GM18498 (cell line): ENCODE results near the gene HDC.

Source experiments
- ATAC-seq: cut with Tn5 transposase; IDR thresholded peaks from one replicate; pipeline ENCODE4 v1.9.1; 2021; ENCODE audit warnings: mild to moderate bottlenecking, moderate library complexity; ENCODE audit not compliant: unreplicated experiment

Gene HDC

GRCh38 chr15:50228866-50229265, 36.7 kb downstream of the HDC start:
- no peak for ATAC-seq

DNA sequence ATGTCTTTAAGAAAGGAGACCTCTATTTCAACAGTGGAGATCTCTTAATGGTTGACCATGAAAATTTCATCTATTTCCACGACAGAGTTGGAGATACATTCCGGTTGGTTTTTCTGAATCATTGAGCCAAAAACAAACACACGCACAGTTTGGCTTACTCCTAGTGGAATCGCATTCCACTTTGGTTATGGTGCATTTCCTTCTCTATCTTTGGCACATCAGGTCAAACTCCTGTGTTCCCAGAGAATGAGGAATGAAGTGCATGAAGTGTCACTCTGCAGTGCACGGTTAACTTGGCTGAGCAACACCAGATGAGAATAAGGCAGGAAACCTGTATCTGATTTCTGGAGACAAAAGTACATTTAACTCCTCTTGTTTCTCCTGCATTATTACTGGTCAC, 38.5 kb downstream of the HDC start:
- ATAC-seq, result no peak

DNA sequence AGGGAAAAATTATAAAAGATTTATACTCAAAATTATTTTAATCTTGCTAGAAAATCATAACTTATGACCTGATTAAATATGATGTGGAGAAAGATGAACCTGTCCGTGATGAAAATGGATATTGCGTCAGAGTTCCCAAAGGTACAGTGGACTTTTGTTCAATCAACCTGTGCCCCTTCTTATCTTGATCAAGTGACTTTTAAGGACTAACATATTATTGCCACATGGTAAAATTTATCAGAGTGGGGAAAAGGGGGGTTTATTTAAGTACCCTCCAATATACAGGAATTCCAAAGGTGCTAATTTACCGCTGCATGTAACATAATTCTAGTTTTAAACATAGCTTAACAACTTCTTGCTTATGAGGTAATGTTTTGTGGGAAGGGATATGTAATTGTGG, 39.6 kb downstream of the HDC start:
- no peak for ATAC-seq

- no peak for ATAC-seq
Measured at GRCh38 chr15:50225057-50225456, 40.5 kb downstream of the HDC start.

- no peak for ATAC-seq
Measured at GRCh38 chr15:50224606-50225005, 40.9 kb downstream of the HDC start.

GRCh38 chr15:50222181-50222580, 43.3 kb downstream of the HDC start:
- ATAC-seq, result no peak

DNA sequence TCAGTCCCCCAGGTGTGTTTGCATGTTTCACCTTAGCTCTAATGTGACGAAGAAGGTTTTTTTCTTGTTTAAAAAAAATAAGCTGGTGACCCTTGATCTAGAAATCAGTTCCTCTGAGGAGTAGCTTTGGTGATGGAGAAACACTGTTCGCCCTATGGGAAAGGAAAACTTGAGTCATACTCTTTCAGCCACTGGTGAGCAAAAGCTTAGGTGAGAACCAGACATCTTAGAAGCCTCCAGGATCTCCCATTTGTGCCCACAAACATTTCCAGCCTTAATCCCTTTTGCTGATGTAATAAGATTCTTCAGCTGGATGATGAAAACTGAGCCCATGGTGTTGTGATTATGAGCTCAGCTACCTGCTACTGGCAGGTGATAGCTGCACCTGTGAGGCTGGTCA, 45.7 kb downstream of the HDC start:
- ATAC-seq, result no peak

DNA sequence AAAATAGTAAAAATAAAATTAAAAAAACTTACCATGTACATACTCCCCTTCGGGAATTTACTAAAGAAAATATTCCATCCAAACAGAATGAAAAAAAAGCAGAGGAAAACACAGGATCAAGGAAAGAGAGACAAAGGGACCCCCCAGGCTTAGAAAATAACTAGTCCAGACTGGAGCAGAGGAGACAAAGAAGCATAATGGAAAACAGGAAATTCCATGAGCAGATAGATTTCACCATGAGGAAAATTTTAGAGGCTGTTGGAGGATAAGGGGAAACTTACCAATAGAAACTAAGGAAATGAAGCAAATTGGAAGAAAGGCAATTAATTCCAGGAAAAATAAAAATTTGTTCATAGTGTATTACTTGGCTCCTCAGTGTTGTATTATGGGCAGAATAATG, 46.8 kb downstream of the HDC start:
- ATAC-seq, result no peak

DNA sequence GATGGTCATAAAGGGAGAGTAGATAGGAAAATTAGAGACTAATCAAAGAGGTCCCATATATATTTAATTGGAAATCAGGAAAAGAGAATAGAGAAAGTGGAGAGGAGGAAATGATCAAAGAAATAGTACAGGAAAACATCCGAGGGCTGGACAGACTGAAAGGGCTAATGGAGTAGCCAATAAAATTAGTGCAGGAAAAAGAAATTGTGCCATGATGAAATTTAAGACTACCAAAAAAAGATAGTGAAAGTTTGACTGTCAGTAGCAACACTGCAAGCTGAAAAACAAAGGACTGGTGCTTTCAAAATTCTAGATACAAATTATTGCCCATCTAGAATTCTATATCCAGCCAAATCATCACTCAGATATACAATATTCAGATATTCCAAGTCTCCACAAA, 47.2 kb downstream of the HDC start:
- no peak for ATAC-seq

DNA sequence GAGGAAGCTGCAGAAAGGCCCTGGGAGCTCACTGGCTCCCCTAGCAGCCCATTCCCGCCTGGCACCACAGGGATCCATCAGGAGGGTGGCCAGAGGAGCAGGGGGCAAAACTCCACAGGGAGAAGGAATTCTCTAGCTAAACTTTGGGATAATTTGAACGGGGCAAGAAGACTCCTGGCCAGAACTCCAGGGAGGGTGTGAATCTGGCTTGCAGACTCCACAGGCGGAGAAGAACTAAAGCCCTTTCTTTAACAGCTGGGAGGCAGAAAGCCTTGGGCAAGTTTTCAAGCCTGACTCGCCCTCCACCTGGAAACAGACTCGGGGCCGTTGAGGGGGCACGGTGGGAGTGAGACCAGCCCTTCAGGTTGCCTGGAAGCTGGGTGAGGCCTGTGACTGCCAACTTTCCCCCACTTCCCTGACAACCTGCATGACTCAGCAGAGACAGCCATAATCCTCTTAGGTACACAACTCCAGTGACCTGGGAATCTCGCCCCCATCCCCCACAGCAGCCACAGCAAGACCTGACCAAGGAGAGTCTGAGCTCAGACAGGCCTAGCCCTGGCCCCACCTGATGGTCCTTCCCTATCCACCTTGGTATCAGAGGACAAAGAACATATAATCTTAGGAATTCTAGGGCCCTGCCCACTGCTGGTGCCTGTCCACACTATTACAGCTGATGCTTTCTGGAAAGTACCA, 54.9 kb downstream of the HDC start:
- no peak for ATAC-seq

- no peak for ATAC-seq
Measured at GRCh38 chr15:50209809-50210208, 55.7 kb downstream of the HDC start.

DNA sequence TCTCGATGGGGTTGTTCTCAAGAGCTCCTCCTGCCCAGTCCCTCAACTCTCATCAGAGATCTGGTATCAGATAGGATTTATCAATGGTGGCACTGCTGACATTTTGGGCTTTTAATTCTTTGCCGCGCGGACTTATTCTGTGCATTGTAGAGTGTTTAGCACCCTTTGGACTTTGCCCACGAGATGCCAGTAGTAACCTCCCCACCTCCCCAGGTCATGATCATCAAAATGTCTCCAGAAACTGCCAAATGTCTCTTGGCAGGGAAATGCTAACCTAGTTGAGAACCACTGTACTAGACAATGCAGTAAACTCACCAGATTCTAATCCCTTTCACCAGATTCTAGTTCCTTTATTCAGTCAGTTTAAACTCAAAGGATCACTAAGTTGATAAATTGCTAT, 59.5 kb downstream of the HDC start:
- ATAC-seq, result no peak

DNA sequence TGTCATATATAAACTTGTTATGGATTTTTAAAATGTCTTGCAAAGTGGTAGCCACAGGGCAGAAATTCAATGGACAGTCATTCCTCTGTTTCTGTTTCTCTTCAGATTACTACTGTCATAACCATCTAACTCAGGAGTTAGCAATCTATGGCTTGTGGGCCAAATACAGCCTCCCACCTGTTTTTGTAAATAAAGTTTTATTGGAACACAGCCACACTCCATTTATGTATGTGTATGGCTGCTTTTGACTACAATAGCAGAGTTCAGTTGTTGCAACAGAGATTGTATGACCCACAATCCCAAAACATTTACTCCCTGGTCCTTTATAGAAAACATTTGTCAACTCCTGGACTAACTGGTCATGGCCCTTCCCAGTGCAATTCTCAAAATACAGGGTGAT, 63.5 kb downstream of the HDC start:
- no peak for ATAC-seq

DNA sequence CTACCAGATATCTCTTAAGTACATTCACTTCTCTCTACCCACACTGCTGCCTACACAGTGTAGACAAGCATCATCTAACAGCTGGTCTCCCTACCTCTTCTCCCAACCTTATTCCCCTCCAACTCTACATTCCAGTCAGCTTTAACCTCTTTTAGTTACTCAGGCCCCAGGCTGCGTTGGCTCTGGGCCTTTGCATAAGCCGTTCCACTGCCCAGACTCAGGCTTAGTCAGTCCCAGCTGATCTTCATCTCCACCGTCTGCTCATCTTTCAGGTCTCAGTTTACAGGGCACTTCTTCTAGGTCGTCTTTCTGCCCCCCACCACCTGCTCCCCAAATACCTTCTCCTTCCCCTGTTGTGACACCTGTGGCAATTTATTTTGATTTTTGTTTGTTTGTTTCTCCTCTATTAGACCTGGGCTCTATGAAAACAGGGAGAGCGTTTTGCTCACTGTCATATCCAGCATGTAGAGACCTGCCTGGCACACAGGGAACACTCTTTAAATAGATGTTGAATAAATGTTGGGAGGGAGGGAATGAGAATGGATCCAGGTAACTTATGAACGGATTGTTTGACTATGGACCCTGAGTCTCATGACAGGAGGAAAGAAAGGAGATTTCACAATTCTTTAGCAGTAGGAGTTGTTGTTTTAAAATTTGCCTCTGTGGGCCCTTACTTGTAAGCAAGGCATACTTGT, 72.5 kb downstream of the HDC start:
- no peak for ATAC-seq

GRCh38 chr15:50192164-50192563, 73.4 kb downstream of the HDC start:
- ATAC-seq, result no peak
